Activated naive CD8-positive, alpha-beta T cell (primary cell): ENCODE data around the gene XIRP1.

Source experiments
- H3K27ac Mint-ChIP-seq: one replicate; pipeline ENCODE4 v1.8.0; 2021; ENCODE audit warnings: mixed read lengths
- H3K27me3 Mint-ChIP-seq: one replicate; pipeline ENCODE4 v1.8.0; 2021; ENCODE audit warnings: mixed read lengths
- H3K36me3 Mint-ChIP-seq: one replicate; pipeline ENCODE4 v1.8.0; 2021; ENCODE audit warnings: mixed read lengths
- H3K4me1 Mint-ChIP-seq: one replicate; pipeline ENCODE4 v1.8.0; 2021; ENCODE audit warnings: low read depth, mixed read lengths
- H3K4me3 Mint-ChIP-seq: one replicate; pipeline ENCODE4 v1.8.0; 2021; ENCODE audit warnings: mild to moderate bottlenecking, mixed read lengths
- H3K9me3 Mint-ChIP-seq: one replicate; pipeline ENCODE4 v1.8.0; 2021; ENCODE audit warnings: low read depth, mixed read lengths

XIRP1 gene

DNA sequence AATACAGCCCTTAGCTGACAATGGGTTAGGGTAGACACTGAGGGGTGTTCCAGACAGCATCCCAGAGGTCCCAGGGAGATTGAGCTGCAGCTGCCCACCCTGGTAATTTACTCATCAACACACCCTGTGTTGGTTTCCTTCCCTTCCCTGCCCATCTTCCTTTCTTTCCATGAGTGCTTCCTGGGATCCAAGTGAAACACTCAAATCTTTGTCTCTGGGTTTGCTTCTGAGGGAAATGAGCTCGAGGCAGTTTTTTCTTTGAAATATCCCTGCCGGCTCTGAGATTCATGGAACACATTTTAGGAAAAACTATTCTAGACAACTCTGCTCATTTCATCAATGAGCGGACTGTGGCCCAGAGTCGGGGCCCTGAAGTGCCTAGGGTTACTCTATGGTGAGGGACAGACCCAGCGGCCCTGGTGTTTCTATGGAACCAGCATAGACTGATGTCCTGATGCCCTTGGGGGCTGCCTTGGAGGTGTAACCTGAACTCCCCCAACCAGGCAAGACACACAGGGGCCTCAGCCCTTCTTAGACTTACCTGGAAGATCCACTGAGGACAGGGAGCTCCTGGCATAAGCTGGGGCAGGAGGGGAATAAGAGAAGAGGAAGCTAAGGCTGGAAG is 24.1 kb downstream of the XIRP1 start:
- Mint-ChIP-seq H3K4me1 (peaks cover 7% of the 10 kb centered on the region), H3K27ac (no peak overlapping the region), H3K27me3 (no peaks in the 10 kb centered on the region), H3K9me3 (no peaks in the 10 kb centered on the region), H3K36me3 (no peaks in the 10 kb centered on the region), H3K4me3 (no peak overlapping the region)

DNA sequence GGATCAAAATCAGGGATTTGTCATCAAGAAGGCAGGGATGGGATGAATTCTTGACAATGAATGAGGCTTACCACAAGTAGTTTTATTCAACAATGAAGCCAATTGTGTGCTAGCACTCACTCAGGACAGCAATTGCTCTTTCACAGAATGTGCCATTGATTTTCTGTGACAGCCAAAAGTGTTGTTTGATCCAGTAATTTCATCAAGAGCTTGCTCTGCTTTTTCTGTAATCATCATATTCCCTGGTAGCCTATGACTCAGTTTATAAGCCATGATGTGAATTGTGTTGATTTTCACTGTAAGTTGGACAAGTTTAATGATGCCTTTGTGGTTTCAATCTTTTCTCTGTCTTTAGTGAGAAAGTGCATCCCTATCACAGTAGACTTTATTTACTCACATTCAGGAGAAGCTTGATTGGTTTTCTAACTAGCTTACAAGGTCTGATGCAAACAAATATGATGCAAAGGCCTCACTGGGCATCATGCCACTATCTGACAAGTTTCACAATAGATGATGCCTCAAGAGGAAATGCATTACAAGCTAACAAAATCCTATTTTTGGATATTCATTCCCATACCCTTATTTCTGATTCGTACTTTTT is 25.4 kb downstream of the XIRP1 start:
- Mint-ChIP-seq H3K27me3 (no peaks in the 10 kb centered on the region), H3K27ac (no peak overlapping the region), H3K4me3 (no peak overlapping the region), H3K4me1 (peaks cover 7% of the 10 kb centered on the region), H3K9me3 (no peaks in the 10 kb centered on the region), H3K36me3 (no peaks in the 10 kb centered on the region)

DNA sequence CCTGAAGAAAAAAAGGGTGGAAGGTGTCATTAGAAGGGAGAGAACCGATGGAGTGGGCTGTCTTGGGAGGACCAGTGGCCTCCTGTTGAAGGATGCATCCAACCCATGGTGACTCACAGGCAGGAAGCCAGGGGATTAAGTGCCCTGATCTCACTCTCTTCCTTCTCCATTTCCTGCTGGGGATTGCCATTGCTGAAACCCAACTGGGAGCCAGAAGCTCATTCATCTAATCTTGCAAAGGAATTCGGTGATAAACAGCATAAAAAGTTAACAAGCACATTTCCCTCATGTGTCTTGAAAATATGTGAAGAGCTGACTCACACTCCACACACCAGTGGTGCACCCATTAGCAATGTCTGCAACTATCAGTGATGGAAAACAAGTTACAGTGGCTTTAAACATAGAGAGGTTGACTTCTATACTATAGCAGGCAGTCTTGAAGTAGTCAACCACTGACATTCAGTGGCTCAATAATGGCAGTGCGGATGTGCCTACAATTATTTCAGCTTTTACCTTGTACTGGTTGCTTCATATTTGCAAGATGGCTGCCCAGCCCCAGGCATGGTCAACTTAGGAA is 26.2 kb downstream of the XIRP1 start:
- Mint-ChIP-seq H3K4me3 (no peak overlapping the region), H3K9me3 (no peaks in the 10 kb centered on the region), H3K27me3 (no peaks in the 10 kb centered on the region), H3K36me3 (no peaks in the 10 kb centered on the region), H3K4me1 (peaks cover 7% of the 10 kb centered on the region), H3K27ac (no peak overlapping the region)

DNA sequence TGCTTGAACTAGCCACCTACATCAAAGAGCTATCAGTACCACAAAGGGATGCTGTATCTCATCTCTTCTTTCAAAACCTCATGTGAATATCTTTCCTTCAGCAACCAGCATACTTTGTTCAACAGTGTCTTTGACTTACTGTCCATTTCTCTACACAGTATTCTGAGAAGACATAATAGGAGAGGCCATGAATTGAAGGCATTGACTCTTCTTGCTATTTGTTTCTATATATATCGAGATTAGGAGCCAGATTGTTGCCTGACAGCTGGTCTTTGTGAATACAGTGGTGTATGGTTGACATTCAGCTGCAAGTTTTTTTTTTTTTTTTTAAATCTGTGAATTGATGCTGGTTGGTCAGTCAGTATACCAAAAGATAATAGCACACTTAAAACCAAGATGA is 26.9 kb downstream of the XIRP1 start:
- Mint-ChIP-seq H3K27me3 (no peaks in the 10 kb centered on the region), H3K4me3 (no peak overlapping the region), H3K27ac (no peak overlapping the region), H3K4me1 (peaks cover 7% of the 10 kb centered on the region), H3K36me3 (no peaks in the 10 kb centered on the region), H3K9me3 (no peaks in the 10 kb centered on the region)

DNA sequence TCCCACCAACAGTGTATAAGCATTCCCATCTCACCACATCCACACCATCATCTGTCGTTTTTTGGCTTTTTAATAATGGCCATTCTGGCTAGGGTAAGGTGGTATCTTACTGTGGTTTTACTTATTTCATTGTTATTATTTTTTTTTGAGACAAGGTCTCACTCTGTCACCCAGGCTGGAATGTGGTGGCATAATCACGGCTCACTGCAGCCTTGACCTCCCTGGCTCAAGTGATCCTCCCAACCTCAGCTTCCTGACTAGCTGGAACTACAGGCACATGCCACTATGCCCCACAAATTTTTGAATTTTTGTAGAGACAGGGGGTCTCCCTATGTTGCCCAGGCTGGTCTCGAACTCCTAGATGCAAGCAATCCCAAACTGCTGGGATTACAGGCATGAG is 28.0 kb downstream of the XIRP1 start:
- Mint-ChIP-seq H3K4me1 (peaks cover 7% of the 10 kb centered on the region), H3K9me3 (no peaks in the 10 kb centered on the region), H3K27ac (no peak overlapping the region)

DNA sequence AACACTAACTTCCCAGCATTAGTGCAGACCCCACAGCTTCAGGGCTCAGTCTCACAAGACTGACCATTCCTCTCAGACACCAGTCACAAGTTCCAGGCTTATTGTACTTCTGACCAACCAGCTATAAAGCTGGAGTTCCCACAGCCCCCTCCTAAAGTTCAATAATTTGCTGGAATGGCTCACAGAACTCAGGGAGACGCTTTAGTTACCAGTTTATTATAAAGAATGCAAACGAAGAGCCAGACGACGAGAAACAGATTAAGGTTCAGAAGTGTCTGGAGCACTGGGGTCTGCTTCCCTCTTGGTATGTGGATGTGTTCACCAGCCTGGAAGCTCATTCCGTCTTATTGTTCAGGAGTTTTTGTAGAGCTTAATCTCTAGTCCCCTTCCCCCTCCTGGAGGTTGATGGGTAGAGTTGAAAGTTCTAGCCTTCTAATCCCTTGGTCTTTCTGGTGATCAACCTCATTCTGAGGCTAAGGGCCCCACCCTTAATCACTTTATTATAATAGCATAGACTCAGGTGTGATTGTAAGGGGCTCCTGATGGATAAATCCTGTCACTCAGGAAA is 34.2 kb downstream of the XIRP1 start:
- Mint-ChIP-seq H3K36me3 (no peaks in the 10 kb centered on the region), H3K4me1 (peaks cover 18% of the 10 kb centered on the region), H3K27me3 (no peaks in the 10 kb centered on the region), H3K9me3 (no peaks in the 10 kb centered on the region), H3K27ac (no peak overlapping the region), H3K4me3 (no peak overlapping the region)

More for the DNA sequence above, 28.0 kb downstream of the XIRP1 start:
- H3K27me3 Mint-ChIP-seq: no peaks in the 10 kb centered on the region
- no peak overlapping the region for H3K4me3 Mint-ChIP-seq
- H3K36me3 Mint-ChIP-seq: no peaks in the 10 kb centered on the region

DNA sequence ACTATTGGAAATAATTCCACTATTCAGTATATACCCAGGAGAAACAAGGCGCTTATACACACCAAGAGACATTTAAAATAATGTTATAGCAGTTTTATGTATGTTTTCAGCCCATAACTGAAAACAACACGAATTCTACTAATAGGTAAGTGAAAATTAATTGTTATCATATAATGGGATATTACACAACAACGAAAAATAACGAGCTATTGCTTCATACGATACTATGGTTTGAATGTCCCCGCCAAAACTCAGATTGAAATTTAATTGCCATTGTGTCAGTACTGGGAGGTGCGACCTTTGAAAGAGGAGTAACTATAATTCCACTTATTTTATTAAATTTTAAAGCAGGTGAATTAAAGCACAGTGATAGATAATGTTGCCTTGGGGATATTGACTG is 35.0 kb downstream of the XIRP1 start:
- Mint-ChIP-seq H3K36me3 (peaks cover 3% of the 10 kb centered on the region), H3K27me3 (no peaks in the 10 kb centered on the region), H3K27ac (no peak overlapping the region), H3K4me1 (peaks cover 21% of the 10 kb centered on the region), H3K9me3 (no peaks in the 10 kb centered on the region), H3K4me3 (no peak overlapping the region)

DNA sequence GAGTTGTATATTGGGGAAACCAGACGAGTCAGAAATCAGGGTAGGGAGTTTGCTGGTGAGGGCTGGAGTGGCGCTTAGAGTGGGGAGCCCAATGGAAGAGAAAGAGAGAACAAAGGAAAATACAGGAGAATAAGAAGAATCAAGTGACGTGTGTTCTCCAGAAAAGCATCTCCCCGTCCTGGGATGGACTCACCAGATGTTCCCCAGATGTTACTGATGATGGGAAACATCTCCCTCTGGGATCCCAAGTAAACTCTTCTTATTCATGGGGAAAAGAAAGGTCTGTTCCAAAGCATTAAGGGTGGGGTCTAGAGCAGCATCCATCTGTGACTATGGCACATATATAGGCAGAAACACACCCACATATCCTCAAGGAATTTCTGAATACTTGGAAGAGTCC is 36.0 kb downstream of the XIRP1 start:
- Mint-ChIP-seq H3K36me3 (peaks cover 10% of the 10 kb centered on the region), H3K27me3 (no peaks in the 10 kb centered on the region)

DNA sequence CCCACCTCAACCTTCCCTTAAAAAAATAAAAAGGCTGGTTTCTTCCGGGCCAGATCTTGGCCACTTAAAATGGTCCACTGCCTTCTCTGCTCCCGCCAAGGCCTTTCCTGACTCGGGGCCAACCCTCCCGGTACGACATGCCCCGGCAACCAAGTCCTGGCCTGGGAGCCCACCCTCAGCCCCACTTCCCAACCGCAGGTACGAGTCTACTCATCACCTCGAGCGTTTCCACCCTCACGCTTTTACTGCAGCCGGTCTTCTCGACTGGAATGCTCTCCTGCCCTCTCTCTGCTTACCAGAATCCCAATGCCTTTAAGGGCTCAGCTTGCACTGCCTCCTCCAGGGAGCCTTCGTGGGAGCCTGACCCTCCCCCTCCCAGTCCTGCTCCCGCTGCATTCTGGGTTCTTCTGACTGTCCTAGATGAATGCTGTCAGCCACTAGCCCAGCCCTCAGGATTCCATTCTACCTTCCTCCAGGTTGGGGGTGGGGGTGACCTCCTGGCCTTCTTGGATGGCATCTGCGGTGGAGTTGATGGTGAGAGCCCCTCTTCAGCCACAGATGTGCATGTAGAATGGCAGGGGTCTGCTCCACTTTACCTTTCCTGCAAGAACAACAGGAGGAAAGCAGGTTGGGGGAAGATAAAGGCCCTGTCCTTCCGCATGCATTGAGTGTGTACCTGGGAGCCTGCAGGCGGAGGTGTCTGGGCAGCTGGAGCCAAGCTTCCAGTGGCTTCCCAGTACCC is 37.9 kb downstream of the XIRP1 start:
- Mint-ChIP-seq H3K36me3 (peaks cover 11% of the 10 kb centered on the region), H3K4me1 (peaks cover 46% of the 10 kb centered on the region), H3K27me3 (no peaks in the 10 kb centered on the region), H3K27ac (peak overlapping the region; percentile 87), H3K4me3 (peak overlapping the region; percentile 75), H3K9me3 (no peaks in the 10 kb centered on the region)

More for the DNA sequence above, 36.0 kb downstream of the XIRP1 start:
- H3K27ac Mint-ChIP-seq: no peak overlapping the region
- H3K9me3 Mint-ChIP-seq: no peaks in the 10 kb centered on the region
- H3K4me1 Mint-ChIP-seq: peaks cover 28% of the 10 kb centered on the region
- H3K4me3 Mint-ChIP-seq: no peak overlapping the region

DNA sequence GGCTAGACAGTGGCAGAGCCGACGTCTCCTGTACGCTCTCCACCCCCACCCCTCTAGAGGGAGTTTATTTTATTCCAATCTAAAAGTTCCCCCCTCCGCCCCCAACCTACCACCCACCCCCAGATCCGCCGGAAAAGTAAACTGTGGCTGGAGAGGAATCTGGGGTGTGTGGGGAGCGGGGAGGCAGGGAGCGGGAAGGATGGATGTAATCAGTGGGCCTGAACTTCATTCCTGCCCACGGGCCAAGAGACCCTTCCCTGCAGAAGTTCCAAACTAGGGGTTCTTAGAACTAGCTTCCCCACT is 38.5 kb downstream of the XIRP1 start:
- Mint-ChIP-seq H3K27ac (peak overlapping the region; percentile 87), H3K9me3 (no peaks in the 10 kb centered on the region), H3K27me3 (no peaks in the 10 kb centered on the region), H3K36me3 (peaks cover 13% of the 10 kb centered on the region), H3K4me3 (peak overlapping the region; percentile 75), H3K4me1 (peaks cover 51% of the 10 kb centered on the region)

DNA sequence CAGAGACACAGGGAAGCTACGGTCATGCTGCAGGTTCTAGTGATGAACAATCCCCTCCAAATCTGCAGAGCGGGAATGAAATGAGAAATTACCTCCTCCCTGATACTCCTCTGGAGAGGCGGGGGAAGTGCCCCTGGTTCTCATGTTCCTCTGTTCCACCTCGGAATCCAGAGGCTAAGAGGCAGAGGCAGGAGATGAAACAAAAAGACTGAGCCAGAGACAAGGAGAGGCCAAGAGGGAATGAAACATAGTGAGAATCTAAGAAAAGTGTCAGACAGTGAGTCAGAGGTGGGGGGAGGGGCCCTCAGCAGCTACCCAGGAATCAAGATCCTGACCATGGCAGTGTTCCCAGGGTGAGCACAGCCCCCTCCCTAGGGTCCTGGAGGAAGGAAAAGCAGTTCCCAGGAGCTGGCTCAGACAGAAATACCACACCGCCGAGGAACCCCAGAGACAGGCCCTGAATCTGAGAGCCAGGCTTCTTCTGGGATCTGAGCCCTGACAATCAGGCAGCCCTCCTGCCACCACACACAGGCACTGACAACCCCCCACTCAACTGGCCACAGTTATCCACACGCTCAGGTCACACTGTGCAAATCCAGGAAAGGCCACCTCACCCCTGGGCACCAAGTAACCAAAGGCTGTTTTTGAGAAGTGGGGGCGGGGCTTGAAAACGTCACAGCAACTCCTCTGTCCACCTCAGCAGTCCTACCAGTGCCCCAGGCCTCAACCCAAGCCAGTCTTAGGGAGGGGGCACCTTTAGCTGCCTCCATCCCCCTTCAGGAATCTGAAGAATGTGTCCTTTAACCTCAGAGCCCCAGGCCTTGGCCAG is 41.4 kb downstream of the XIRP1 start:
- Mint-ChIP-seq H3K27me3 (no peaks in the 10 kb centered on the region), H3K36me3 (peaks cover 26% of the 10 kb centered on the region), H3K4me1 (peaks cover 78% of the 10 kb centered on the region), H3K27ac (peak overlapping the region; percentile 98), H3K9me3 (no peaks in the 10 kb centered on the region), H3K4me3 (peak overlapping the region; percentile 97)

DNA sequence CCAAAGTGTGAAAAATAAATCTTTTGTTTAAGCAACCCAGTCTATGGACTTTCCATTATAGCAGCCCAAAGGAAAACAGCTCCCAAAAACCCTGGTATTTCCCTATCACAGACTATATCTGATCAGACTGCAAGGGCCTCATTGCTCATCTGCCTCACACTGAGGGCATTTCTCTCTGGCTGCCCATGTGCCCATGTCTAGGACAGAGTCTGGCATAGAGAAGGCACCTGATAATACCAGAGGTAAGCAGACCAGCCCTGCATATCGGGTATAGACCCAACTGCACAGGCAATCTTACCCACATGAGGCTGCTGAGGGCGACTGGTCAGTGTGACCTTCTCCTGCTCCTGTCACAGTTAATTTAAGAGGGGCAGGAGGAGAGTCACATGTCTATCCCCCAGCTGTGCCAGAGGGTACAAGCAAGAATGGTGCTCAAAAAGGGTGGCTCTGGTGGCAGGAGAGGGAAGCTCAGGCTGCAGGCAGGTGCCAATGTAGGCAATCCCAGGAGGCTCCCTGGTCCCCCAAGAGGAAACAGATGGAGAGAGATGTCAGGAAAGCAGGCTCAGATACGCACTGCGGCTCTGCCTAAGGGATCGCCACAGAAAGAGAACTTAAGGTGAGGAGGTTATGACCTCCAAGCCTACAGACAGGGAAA is 42.1 kb downstream of the XIRP1 start:
- H3K36me3 Mint-ChIP-seq: peaks cover 26% of the 10 kb centered on the region
- H3K4me3 Mint-ChIP-seq: peak overlapping the region; percentile 97
- H3K9me3 Mint-ChIP-seq: no peaks in the 10 kb centered on the region
- H3K27me3 Mint-ChIP-seq: no peaks in the 10 kb centered on the region
- peaks cover 75% of the 10 kb centered on the region for H3K4me1 Mint-ChIP-seq
- peak overlapping the region; percentile 98 for H3K27ac Mint-ChIP-seq

DNA sequence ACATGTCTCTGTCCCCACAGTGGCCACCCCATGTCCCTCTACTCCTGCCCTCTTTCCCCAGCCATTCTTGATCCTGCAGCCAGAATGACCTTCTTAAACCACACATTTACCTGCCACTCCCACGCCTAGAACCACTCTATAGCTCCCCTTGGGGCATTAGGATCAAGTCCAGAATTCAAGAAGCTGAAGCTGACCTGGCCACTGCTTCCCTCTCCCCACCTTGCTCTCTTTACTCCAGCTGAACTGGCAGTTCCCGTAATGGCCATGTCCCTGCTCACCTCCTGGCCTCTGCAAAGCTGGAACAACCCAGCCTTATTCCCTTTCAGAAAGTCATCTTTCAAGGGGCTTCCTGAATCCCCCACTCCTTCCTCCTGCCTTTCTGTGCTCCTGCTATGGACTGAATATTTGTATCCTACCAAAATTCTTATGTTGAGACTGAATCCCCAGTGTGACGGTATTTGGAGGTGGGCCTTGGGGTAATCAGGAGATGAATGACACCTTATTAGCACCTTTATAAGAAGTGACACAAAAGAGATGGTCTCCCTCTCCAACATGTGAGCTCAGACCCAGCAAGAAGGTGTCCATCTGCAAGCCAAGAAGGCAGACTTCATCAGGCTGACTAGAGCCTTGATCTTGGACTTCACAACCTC is 42.8 kb downstream of the XIRP1 start:
- peaks cover 26% of the 10 kb centered on the region for H3K36me3 Mint-ChIP-seq
- no peaks in the 10 kb centered on the region for H3K27me3 Mint-ChIP-seq
- H3K4me1 Mint-ChIP-seq: peaks cover 74% of the 10 kb centered on the region
- peak overlapping the region; percentile 97 for H3K4me3 Mint-ChIP-seq
- H3K9me3 Mint-ChIP-seq: no peaks in the 10 kb centered on the region
- H3K27ac Mint-ChIP-seq: peak overlapping the region; percentile 98

DNA sequence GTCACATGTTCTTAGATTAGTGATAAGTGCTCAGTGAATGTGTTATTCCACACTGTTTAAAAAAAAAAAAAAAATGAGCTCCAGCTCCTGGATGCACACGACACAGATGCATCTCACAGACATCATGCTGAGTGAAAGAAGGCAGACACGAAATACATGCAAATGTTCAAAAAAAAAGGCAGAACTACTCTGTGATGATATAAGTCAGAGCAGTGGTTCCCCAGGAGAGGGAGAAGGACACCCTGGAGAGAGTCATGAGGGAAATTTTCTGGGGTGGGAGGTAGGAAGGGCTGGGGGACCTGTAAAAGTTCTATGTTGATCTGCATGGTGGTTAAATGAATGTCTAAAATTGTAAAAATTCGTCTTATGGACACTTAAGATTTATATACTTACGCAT is 43.3 kb downstream of the XIRP1 start:
- Mint-ChIP-seq H3K4me1 (peaks cover 72% of the 10 kb centered on the region), H3K27me3 (no peaks in the 10 kb centered on the region), H3K27ac (peak overlapping the region; percentile 98), H3K9me3 (no peaks in the 10 kb centered on the region), H3K4me3 (peak overlapping the region; percentile 97), H3K36me3 (peaks cover 26% of the 10 kb centered on the region)
